ENCODE measurements around the gene SLC6A3. TPM values are rescaled to one million over a fixed set of nuclear protein-coding genes. Genes with fewer than 3 reads are reported as not detected.

The SLC6A3 gene
- total and polyA plus RNA-seq, 9 of the 15 experiments (the other 6 are each of a cell fraction or from before 2014, with no cell fraction given): not detected

- TF ChIP-seq, protein P1, sequence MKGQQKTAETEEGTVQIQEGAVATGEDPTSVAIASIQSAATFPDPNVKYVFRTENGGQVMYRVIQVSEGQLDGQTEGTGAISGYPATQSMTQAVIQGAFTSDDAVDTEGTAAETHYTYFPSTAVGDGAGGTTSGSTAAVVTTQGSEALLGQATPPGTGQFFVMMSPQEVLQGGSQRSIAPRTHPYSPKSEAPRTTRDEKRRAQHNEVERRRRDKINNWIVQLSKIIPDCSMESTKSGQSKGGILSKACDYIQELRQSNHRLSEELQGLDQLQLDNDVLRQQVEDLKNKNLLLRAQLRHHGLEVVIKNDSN (CRISPR knock-in tag; IDR thresholded peaks at IDR 0.05): no peak
Measured at GRCh38 chr5:1474866-1475543, 29.8 kb upstream of the SLC6A3 start (continued).

GRCh38 chr5:1474183-1474839, 29.1 kb upstream of the SLC6A3 start:
- H3K27ac ChIP-seq (ENCODE audit: extremely low read depth, low read depth, low read length): no peak overlapping the region
- no peak overlapping the region for H3K4me3 ChIP-seq
- ChIA-PET POLR2A (interaction anchor here (0.6 kb wide), 1 partner anchor 465 kb away, joined by 3 read pairs; no protein-coding TSS in a partner anchor), CTCF (ENCODE audit: low intra/inter-chr PET ratio) (no interaction called here)
- WGBS (ENCODE audit: insufficient coverage, low coverage, missing lambda C conversion rate): 58% methylated on average over 19 of the region's 21 CpGs
- peaks cover 7% of the 10 kb centered on the region; the same call in 2 of the 3 replicates for H3K36me3 ChIP-seq (ENCODE audit: control insufficient read depth, insufficient read depth, low read length)
- H3K9me1 ChIP-seq (ENCODE audit: control insufficient read depth, insufficient read depth, low read length): no peaks in the 10 kb centered on the region
- DNase-seq (ENCODE audit: extremely low read depth in 1 of 4, low spot score in 3 of 4) (no peak), FAIRE-seq (no peak), ATAC-seq (no peak)
- no TSS peak for BruUV-seq (replicated peaks)
- intact Hi-C loops (cut with micrococcal nuclease) (no loop called here), in situ Hi-C loops (cut with MboI) (no loop called here)
- no peaks in the 10 kb centered on the region for H3K9me3 ChIP-seq (replicated peaks; ENCODE audit: control insufficient read depth, insufficient read depth, low read depth, low read length)
- H2AFZ ChIP-seq (ENCODE audit: low read depth, low read length): no peak overlapping the region
- no peak overlapping the region for H3K9ac ChIP-seq (ENCODE audit: insufficient read depth in 1 of 2, low read depth in 2 of 2, low read length in 2 of 2)
- no peaks in the 10 kb centered on the region for H3K27me3 ChIP-seq (ENCODE audit: control insufficient read depth in 2 of 2, insufficient read depth in 2 of 2, low read length in 2 of 2)
- no peaks in the 10 kb centered on the region for H3K79me2 ChIP-seq (ENCODE audit: control insufficient read depth, insufficient read depth, low read length)
- H3K4me2 ChIP-seq (ENCODE audit: insufficient read depth, low read length): no peak overlapping the region
- peaks cover 5% of the 10 kb centered on the region; the same call in 1 of the 2 replicates for H4K20me1 ChIP-seq (replicated peaks; ENCODE audit: control insufficient read depth, insufficient read depth, low read length)
- peaks cover 0 to 12% of the 10 kb centered on the region in 2 experiments; a peak in 1 of 5 replicates for H3K4me1 ChIP-seq (replicated peaks in 1 of 2; ENCODE audit: control insufficient read depth in 2 of 2, insufficient read depth in 2 of 2, low read length in 2 of 2)
- TF ChIP-seq NR4A1 (CRISPR knock-in tag; IDR thresholded peaks at IDR 0.05) (no peak), NR4A1 (tag; IDR thresholded peaks at IDR 0.05) (no peak), ZNF282 (CRISPR knock-in tag; IDR thresholded peaks at IDR 0.05) (no peak), NCOA2 (IDR thresholded peaks at IDR 0.05; ENCODE audit: partially characterized antibody in 2 of 2) (no peak), MLX (CRISPR knock-in tag; conservative IDR thresholded peaks at IDR 0.05) (no peak)
- TF ChIP-seq, protein P2, sequence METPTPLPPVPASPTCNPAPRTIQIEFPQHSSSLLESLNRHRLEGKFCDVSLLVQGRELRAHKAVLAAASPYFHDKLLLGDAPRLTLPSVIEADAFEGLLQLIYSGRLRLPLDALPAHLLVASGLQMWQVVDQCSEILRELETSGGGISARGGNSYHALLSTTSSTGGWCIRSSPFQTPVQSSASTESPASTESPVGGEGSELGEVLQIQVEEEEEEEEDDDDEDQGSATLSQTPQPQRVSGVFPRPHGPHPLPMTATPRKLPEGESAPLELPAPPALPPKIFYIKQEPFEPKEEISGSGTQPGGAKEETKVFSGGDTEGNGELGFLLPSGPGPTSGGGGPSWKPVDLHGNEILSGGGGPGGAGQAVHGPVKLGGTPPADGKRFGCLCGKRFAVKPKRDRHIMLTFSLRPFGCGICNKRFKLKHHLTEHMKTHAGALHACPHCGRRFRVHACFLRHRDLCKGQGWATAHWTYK (CRISPR knock-in tag; IDR thresholded peaks at IDR 0.05): no peak
